Measurements from ENCODE around the gene PLEKHN1.
A peak's percentile ranks its signal among the peaks of the same experiment; 100 is the strongest.
"Not testable (repeated sequence)": the region's sequence is repeated elsewhere in the genome, so short reads cannot be mapped to it uniquely, and the experiment has no call there.

Gene PLEKHN1

DNA sequence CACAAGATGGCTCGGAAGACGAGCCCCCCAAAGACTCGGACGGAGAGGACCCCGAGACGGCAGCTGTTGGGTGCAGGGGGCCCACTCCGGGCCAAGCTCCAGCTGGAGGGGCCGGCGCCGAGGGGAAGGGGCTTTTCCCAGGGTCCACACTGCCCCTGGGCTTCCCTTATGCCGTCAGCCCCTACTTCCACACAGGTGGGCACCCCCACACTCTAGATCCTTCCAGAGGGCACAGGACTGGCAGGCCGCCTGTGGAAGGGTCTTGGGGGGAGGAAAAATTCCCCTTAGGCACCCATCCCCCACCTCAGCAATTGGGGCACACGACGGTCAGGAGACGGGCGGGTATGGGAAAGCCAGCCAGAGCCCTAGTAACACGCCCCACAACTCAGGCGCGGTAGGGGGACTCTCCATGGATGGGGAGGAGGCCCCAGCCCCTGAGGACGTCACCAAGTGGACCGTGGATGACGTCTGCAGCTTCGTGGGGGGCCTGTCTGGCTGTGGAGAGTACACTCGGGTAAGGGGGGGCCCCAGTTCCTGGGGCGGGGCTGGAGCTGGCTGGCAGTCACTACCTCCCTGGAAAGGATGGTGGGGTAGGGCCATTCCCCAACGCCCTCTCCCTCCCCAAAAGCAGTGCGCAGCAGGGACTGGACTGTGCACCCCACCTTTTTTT is 23.3 kb upstream of the PLEKHN1 start:
- no peak for DNase-seq

DNA sequence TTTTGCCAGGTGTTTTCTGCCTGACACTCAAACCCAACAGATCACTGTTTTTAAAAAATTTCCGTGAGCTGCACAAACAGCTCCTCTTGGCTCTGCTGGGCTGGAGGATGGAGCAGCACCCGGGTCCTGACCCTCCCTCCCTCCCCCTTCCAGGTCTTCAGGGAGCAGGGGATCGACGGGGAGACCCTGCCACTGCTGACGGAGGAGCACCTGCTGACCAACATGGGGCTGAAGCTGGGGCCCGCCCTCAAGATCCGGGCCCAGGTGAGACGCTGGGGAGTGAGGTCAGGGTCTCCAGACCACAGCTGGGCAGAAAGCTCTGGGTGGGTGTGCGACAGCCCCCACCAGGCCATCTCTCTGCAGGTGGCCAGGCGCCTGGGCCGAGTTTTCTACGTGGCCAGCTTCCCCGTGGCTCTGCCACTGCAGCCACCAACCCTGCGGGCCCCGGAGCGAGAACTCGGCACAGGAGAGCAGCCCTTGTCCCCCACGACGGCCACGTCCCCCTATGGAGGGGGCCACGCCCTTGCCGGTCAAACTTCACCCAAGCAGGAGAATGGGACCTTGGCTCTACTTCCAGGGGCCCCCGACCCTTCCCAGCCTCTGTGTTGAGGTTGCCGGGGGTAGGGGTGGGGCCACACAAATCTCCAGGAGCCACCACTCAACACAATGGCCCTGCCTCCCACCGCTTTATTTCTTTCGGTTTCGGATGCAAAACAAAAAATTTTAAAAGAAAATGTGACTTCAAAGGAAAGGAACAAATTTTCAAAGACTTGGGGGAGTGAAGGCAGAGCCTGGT is 22.5 kb upstream of the PLEKHN1 start:
- DNase-seq: no peak

DNA sequence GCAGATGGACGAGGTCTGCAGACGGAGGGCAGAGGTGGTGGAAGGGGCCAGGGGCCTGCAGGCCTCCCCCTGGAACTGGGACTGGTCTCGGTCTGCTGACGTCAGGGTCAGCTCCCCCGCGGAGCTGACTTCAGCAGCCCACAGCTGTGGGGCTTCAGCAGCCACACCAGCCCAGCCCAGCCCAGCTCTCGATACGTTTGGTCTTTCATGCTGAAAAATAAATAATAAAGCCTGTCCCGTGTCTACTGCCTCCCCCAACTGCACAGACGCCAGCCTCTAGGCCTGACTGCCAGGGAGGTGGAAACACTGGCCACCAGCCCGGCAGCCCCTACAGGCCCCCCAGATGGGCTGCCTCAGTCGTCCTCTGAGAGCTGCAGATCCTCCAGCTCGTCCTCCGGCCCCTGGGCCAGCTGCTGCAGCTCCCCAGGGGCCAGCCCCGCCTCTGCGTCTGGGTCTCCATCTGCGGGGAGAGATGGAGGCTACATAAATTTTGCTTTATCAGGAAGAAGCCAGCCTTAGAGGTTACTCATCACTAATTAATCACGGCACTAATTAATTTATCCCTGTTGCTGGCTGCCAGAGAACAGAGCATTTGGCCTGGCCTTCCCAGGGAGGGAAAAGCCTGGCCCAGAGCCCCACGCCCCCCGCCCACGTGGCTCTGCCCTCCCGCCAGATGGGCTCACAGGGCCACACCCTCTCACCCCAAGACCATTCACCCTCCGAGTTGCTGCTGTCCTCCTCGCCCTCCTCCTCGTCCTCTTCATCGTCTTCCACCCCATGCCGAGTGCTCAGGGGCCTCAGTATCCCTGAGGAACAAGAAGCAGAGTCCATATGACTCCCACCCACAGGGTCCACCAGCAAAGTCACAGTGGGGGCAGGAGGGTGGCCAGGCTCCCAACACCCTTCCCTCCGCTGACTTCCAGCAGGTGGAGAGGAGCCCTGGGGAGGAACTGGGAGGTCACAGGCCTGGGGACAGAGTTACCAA is 21.6 kb upstream of the PLEKHN1 start:
- no peak for DNase-seq

DNA sequence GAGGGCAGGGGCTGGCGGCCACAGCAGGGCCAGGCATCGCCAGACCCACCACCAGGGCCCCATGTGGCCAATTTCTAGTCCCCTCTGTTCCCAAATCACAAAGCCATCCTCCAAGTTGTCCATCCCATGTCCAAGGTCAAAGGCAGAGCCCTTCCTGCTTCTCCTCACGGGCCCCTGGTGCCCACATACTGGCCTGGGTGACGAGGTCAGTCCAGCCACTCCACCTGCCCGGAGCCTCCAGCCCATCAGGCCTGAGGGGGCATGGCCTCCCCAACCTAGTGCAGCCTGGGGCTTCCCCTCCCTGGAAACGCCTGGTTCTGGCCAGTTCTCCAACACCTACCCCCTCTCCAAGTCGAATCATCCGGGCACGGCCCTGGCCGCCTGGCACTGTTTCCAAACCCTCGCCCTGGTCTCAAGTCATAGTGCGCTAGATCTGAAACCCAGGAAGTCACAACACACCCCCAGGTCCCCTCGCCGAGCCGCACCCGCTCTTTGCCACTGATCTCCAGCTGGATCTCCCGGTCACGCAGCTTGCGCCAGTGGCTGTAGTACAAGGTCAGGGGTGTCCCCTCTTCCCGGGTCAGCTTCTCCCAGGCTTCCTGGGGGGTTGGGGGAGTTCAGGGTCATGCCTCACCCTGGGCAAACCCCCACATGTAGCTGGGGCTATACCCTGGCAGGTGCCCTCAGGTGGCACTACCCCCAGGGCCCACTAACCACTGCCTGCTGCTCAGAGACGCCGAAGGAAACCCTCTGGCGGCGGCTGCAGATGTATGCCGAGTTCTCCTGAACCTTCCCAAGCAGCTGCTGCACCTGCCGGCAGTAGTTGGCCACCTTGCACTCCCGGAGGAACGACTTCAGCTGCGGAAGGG is 20.4 kb upstream of the PLEKHN1 start:
- DNase-seq: no peak

DNA sequence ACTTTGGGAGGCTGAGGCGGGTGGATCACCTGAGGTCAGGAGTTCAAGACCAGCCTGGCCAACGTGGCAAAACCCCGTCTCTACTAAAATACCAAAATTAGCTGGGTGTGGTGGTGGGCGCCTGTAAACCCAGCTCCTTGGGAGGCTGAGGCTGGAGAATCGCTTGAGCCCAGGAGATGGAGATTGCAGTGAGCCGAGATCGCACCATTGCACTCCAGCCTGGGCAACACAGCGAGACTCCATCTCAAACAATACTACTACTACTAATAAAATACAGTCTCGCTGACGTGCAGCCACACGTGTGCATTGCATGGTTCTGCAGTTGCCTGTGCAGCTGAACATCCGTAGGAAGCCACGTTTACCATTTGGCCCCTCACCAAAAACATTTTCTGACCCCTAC is 19.5 kb upstream of the PLEKHN1 start:
- DNase-seq: not testable (repeated sequence)

DNA sequence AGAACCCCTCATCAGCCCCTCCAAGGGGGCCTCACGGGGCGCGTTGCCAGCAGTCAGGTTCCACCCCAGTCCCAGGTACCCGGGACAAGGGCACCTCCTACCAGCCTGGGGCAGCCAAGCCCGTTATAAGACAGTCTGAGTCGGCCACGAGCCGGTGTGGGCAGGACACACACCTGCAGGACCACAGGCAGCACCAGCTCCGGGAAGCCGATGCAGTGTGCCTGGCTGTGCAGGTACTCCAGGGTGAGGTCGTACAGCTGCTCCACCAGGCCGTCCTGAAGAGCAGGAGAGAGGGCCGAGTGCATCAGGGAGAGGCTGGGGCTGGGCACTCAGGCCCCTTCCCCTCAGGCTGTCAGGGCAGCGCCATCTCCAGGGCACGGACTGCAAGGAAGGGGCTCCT is 18.3 kb upstream of the PLEKHN1 start:
- no peak for DNase-seq

DNA sequence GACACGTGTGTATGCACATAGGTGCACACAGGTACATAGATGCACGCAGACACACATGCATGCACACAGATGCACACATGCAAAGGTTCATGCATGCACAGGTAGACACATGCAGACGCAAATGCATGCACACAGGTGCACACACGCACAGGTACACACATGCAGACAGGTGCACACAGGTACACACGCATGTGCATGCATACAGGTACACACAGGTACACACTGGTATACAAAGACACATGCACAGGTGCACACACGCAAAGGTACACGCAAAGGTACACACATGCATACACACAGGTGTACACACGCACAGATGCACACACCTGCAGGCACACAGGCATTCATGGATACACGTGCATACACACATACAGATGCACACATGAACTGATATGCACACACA is 16.0 kb upstream of the PLEKHN1 start:
- DNase-seq: no peak

DNA sequence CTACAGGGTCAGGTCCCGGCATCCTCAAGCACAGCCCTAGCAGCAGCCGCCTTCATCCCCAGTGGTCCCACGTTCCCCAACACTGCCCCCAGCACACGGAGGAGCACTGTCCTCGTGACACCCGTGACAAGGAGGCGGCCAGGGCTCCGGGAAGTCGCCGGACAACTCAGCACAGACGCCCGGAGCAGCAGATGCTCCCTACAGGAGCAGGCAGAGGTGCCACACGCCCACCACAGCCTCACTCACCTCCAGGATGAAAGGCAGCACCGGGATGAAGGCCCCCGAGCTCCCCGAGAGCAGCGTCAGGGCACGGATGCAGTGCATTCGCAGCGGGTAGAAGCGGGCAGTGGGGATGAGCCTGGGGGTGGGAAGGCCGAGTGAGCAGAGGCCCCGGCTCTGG is 15.4 kb upstream of the PLEKHN1 start:
- no peak for DNase-seq

DNA sequence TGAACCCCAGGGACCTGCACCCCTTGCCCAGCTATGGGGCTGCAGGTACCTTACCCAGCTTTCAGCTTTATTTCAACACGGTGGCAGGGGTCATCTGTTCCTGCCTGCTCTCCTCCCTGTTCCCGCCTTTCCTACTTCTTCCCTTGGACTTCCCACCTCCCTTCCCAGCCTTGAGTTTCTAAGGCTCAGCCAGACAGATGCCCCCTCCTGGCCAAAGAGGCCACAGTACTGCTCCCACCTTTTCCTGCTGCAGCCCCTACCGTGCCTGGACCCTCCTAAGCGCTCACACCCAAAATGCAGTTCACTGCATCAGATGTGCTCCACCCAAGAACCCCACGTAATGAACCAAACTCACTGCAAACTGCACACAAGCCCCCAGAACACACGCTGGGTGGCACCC is 14.9 kb upstream of the PLEKHN1 start:
- no peak for DNase-seq

DNA sequence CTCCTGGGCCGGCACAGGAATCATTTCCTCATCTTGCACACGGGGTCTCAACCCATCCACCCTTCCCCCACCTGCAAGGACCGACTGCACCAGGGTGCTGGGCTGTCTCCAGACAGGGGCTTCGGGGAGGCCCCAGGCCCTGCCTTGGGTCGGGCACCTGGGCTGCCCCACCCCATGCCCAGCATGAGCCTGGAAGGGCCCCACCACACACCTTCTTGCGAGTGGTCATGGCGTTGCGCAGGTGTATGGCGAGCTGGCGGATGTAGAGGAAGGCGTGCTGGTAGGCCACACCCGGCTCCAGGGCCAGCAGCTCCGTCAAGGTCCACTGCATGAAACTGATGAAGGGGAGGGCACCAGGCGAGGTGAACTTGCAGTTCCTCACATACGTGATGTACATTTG is 14.1 kb upstream of the PLEKHN1 start:
- DNase-seq: no peak

DNA sequence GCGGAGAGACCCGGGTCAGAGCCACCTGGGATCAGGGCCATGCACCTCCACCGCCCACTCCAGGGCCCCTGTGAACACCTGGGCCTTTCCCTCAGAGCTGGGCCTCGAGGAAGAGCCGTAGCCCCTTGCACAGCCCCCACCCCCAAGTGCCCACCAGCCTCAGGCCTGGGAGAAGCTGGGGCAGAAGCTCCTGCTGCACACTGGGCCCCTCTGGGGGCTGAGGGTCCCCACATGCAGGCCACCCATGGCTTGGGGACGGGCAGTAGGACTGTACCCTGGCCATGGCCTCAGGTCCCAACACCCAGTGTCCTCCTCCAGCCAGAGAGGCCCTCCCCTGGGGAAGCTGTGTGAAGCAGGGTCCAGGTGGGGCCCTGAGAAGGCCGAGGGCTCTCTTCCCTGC is 13.7 kb upstream of the PLEKHN1 start:
- no peak for DNase-seq

DNA sequence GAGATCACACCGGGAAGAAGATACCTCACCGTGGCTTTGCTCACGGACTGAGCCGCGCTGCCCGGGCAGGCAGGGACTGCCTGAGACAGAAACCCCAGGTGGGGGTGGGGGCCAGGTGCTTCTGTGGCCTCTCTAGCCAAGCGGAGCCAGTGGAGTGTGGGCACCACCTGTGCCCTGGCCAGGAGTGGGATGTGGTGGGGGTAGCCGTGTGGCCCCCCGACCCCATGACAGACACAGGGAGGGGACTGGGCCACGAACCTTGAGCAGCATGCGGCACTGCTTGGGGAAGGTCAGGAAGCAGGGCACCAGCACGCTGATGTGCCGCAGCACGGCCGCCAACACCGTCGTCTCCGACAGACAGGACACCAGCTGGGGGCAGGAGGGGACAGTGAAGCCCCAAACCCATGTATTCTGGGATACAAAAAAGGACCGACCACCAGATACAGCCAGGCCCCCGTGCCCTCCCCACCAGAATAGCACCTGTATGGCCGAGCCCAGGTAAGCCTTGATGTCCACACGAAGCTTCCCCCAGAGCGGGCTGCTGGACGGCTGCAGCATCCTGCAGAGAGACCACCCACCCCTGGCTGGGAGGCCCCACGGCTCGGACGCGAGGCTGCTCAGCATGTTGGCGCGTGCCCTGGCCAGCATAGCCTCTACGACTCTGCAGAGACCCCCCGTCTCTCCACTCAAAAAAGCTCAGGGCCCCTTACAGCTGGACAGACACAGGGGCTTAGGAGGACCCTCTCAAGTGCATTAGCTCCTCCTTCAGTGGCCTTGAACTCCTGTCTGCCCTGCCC is 12.6 kb upstream of the PLEKHN1 start:
- DNase-seq: no peak

DNA sequence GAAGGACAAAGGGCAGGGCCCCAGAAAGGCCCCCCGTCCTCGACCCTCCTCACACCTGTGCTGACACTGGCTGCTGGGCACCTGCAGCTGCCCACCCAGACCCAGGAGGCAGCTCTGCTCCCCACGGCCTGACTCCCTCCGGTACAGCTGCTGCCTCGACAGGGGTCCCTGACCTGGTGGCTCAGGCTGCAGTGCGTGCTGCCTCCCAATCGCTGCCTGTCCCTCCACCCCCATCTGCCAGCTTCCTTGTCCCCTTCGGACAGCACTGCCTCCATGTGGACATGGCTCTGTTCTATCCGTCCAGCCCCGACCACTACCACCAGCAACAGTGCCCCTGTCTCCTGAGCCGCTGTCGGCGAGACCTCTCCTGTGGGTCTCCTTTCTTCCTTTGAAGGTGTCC is 11.4 kb upstream of the PLEKHN1 start:
- DNase-seq: no peak

DNA sequence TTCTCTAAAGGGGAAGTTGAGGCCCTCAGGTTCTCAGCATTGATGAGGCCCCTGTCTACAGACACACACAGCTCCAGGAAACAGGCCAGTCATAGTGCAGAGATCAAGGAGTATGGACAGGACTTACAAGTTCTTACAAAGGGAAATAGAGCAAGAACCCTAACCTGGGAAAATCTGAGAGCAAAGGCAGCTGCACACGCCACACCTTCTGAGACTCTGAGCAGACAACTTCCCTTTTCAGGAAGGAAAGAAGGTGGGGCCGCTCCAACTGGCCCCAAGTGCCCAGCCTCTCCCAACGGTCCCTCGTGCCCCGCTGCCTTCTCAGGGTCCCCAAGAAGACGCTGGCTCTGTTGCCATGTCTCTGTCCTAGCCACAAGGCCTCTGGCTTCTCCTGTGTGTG is 10.8 kb upstream of the PLEKHN1 start:
- DNase-seq: no peak

DNA sequence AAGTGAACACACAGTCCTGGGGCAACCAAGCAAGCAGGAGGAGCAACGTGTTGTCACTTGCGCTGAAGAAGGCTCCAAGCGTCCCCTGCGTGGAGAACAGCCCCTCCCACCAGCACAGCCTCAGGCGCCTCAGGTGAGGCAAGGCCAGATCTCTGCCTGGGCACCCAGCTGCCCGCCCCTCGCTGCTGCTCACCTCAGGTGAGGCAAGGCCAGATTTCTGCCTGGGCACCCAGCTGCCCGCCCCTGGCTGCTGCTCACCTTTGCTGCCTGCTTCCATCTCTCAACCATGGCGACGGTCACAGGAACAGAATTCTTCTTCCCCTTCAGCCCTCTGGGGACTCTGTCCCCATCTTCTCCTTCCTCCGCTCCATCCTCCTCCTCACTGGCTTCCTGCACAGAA is 9.6 kb upstream of the PLEKHN1 start:
- DNase-seq: no peak

DNA sequence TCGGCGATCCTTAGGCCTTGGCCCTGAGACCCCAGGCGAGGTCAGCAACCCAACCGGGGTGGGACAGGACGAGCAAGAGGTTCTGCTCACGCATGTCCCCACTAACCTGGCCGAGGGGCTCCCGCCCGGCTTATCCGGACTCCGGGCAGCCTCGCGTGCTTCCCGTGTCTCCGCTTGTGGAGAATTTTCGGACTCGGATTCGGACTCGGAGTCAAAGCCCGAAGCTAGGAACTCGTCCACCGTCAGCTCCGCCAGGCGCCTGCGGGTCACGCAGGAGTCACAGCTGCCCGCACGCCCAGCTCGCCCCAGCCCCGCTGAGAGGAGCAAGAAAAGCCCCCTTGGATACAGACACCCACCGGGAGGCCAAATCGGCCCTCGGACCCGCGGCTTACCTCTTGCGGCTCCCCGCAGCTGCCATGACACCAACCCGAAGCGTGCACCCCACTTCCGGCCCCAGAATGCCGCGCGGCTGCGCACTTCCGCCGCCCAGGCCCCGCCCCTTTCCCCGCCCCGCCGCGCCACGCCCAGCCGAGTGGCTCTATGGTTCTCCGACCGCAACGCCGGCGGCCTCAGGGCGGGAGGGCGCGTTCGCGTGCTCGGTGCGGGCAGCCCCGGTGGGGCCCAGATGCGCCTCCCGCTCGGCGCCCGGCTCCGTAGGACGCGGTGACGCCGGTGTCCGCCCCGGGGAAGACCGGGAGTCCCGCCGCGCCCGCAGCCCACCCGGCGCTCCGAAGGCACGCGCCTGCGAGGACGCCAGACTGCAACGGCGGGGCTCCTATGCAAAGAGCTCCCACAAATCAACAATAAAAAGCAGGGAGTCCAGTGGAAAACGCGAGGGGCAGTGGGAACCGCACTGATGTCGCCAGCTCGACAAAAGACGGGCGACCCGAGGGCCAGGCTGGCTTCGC is 7.2 kb upstream of the PLEKHN1 start, which contains the start of gene NOC2L:
TSS of gene NOC2L (minus strand) at position 434 of the 908 bp plus-strand sequence. CDS start at position 418, 16 bp downstream.
- DNase-seq: peak; percentile 98

DNA sequence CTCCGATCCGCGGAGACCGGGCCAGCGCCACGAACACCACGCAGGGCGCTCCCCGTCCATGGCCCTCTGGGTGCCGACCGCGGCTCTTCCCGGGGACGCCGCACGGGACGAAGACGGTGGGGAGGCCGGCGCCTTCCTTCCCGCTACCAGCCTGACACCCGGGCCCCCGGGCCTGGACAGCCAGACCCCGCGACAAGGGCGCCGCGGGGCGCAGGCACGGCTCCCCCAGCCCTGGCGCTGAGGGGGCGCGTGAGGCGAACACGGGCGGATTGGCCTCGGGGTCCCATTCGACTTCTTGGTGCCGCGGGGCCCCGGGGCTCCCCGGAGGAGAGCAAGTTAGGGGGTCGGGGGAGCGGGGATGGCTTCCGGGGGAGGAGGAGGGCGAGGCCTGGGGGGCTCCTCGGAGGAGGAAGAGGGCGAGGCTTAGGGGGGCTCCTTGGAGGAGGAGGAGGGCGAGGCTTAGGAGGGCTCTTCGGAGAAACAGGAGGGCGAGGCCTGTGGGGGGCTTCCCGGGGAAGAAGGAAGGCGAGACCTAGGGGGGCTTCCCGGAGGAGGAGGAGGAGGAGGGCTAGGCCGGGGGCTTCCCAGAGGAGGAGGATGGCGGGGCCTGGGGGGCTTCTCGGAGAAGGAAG is 6.4 kb upstream of the PLEKHN1 start:
- no peak for DNase-seq

DNA sequence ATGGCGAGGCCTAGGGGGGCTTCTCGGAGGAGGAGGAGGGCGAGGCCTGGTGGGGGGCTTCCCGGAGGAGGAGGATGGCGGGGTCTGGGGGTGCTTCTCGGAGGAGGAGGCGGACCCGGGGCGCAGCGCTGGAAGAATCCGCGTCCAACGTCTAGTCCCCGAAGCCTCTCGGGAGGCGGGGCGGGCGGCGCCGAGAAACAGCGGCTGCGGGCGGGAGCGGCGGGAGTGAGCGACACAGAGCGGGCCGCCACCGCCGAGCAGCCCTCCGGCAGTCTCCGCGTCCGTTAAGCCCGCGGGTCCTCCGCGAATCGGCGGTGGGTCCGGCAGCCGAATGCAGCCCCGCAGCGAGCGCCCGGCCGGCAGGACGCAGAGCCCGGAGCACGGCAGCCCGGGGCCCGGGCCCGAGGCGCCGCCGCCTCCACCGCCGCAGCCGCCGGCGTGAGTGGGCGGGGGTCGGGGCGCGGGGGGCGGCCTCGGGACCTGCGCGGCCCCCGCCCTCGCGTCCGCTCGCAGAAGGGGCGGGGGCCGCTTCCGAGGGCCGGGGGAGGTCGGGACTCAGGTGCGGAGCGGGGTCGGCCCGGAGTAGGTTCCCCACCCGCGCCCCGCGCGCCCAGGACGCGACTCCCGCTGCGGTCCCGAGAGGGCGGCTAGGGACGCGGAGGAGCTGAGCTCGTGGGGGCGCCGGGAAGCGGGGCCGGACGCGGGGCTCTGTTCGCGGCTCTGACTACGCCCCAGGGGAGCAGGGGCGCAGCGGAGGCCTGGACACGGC is 5.7 kb upstream of the PLEKHN1 start, which contains the start of gene KLHL17:
TSS of gene KLHL17 (plus strand) at position 222 of the 769 bp plus-strand sequence. CDS start at position 332, 110 bp downstream.
- peak; percentile 89 for DNase-seq

DNA sequence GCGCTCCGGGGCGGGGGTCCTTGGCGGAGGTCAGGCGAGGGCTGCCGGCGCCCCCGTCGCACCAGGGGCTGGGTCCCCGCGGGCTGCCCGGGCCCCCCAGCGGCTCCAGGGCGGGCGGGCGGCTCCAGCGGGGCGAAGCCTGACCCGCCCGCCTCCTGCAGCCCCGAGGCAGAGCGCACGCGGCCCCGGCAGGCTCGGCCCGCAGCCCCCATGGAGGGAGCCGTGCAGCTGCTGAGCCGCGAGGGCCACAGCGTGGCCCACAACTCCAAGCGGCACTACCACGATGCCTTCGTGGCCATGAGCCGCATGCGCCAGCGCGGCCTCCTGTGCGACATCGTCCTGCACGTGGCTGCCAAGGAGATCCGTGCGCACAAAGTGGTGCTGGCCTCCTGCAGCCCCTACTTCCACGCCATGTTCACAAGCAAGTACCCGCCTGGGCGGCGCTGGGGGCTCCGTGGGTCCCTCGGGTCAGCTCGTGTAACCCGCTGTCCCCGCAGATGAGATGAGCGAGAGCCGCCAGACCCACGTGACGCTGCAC is 5.1 kb upstream of the PLEKHN1 start:
- DNase-seq: no peak
